Cardiac muscle cell (in vitro differentiated cells and primary cell): ENCODE measurements around the gene GAGE12F. TPM values are rescaled to one million over a fixed set of nuclear protein-coding genes. Genes with fewer than 3 reads are reported as not detected.

Experiments
- DNase-seq, 2 donors: peaks; one replicate each; pipeline versions ENCODE4 v3.0.0 to v3.0.0-alpha.2; 2010 to 2017; ENCODE audit warnings: low read depth in 1 of 2, low spot score in 1 of 2
- H3K27ac ChIP-seq: fragments of 200-600 bp; sonication (generic); 2 replicates; pipeline ENCODE4 v1.5.1; 2016
- H3K27me3 ChIP-seq: fragments of 200-600 bp; sonication (generic); 2 replicates; pipeline ENCODE4 v1.6.0; 2016; ENCODE audit warnings: control low read depth
- H3K36me3 ChIP-seq: fragments of 200-600 bp; sonication (generic); 2 replicates; pipeline ENCODE4 v1.5.1; 2016; ENCODE audit warnings: control low read depth
- H3K4me1 ChIP-seq: fragments of 200-600 bp; sonication (generic); 2 replicates; pipeline ENCODE4 v1.8.1; 2017; ENCODE audit warnings: low read depth, mild to moderate bottlenecking, mixed run types
- H3K4me3 ChIP-seq: fragments of 200-600 bp; sonication (generic); 2 replicates; pipeline ENCODE4 v1.5.1; 2016; ENCODE audit warnings: mild to moderate bottlenecking
- H3K9me3 ChIP-seq: fragments of 200-600 bp; sonication (generic); 2 replicates; pipeline ENCODE4 v1.5.1; 2017; ENCODE audit warnings: low read depth, mild to moderate bottlenecking, control low read depth
- CTCF ChIP-seq: IDR thresholded peaks from 2 replicates; pipeline ENCODE4 v1.5.1; 2012; ENCODE audit warnings: low read depth, mild to moderate bottlenecking, low read length
- polyA plus RNA-seq: library from polyadenylated mRNA; unstranded; fragments of >200 nt; fragmentation: Nextera tagmentation; extraction: Ambion mirVana; gene quantifications from 2 replicates; pipeline ENCODE4 v1.2.1, GENCODE V29; 2016
- total RNA-seq: library from RNA; depleted of rRNA; stranded (reverse); fragments of >200 nt; gene quantifications from 2 replicates; pipeline ENCODE4 v1.2.3, GENCODE V29; 2016

The GAGE12F gene
- total and polyA plus RNA-seq, 2 experiments from 2014 or later = not detected

GRCh38 chrX:49610718-49611310 lies 50.2 kb downstream of the GAGE12F start:
- TF ChIP-seq CTCF = no peak
- no peak overlapping the region for H3K27ac ChIP-seq
- no peaks in the 10 kb centered on the region for H3K9me3 ChIP-seq
- no peaks in the 10 kb centered on the region for H3K36me3 ChIP-seq
- H3K4me1 ChIP-seq = no peaks in the 10 kb centered on the region
- DNase-seq = no peak
- no peaks in the 10 kb centered on the region for H3K27me3 ChIP-seq
- no peak overlapping the region for H3K4me3 ChIP-seq

Other genes starting within 250 kb of the GAGE12F start
- gene GAGE12J, start 238.8 kb upstream of the GAGE12F start, total RNA-seq = not detected in 2 replicates
- not detected in 2 replicates for gene GAGE12J, start 238.8 kb upstream of the GAGE12F start, polyA plus RNA-seq
- not detected in 2 replicates for gene GAGE13, start 229.3 kb upstream of the GAGE12F start, total RNA-seq
- gene GAGE13, start 229.3 kb upstream of the GAGE12F start, polyA plus RNA-seq = 0.38 TPM in 1 of 2 replicates, not detected in the other
- not detected in 2 replicates for gene GAGE12C, start 28.7 kb upstream of the GAGE12F start, total RNA-seq
- gene GAGE12C, start 28.7 kb upstream of the GAGE12F start, polyA plus RNA-seq = not detected in 2 replicates
- not detected in 2 replicates for gene GAGE12D, start 19.1 kb upstream of the GAGE12F start, total RNA-seq
- gene GAGE12D, start 19.1 kb upstream of the GAGE12F start, polyA plus RNA-seq = not detected in 2 replicates
- not detected in 2 replicates for gene GAGE12E, start 9.6 kb upstream of the GAGE12F start, total RNA-seq
- not detected in 2 replicates for gene GAGE12E, start 9.6 kb upstream of the GAGE12F start, polyA plus RNA-seq
- not detected in 2 replicates for gene GAGE12G, start 9.6 kb downstream of the GAGE12F start, total RNA-seq
- gene GAGE12G, start 9.6 kb downstream of the GAGE12F start, polyA plus RNA-seq = not detected in 2 replicates
- gene GAGE12H, start 19.1 kb downstream of the GAGE12F start, total RNA-seq = not detected in 2 replicates
- gene GAGE12H, start 19.1 kb downstream of the GAGE12F start, polyA plus RNA-seq = not detected in 2 replicates
- gene GAGE2A, start 28.7 kb downstream of the GAGE12F start, total RNA-seq = not detected in 2 replicates
- gene GAGE2A, start 28.7 kb downstream of the GAGE12F start, polyA plus RNA-seq = not detected in 2 replicates
- gene GAGE1, start 38.2 kb downstream of the GAGE12F start, total RNA-seq = not detected in 2 replicates
- not detected in 2 replicates for gene GAGE1, start 38.2 kb downstream of the GAGE12F start, polyA plus RNA-seq
- not detected in 2 replicates for gene PAGE1, start 135.1 kb downstream of the GAGE12F start, total RNA-seq
- not detected in 2 replicates for gene PAGE1, start 135.1 kb downstream of the GAGE12F start, polyA plus RNA-seq